ENCODE results near the gene RAB43.

- no peak for TF ChIP-seq EZH2phosphoT487 (IDR thresholded peaks at IDR 0.05; ENCODE audit: borderline replicate concordance, low read depth)
- TF ChIP-seq CTCF (IDR thresholded peaks at IDR 0.05): no peak
- no peak for TF ChIP-seq REST (IDR thresholded peaks at IDR 0.05; ENCODE audit: low read depth, low read length)
- TF ChIP-seq POLR2AphosphoS5 (IDR thresholded peaks at IDR 0.05; ENCODE audit: low read depth, low read length): no peak
- no peak for TF ChIP-seq EP300 (IDR thresholded peaks at IDR 0.05; ENCODE audit: borderline replicate concordance in 1 of 2, low read depth in 1 of 2, low read length in 1 of 2)
Measured at GRCh38 chr3:129056451-129057173, 65.0 kb downstream of the RAB43 start.
